ENCODE results near the gene ARSA.

Gene ARSA

DNA sequence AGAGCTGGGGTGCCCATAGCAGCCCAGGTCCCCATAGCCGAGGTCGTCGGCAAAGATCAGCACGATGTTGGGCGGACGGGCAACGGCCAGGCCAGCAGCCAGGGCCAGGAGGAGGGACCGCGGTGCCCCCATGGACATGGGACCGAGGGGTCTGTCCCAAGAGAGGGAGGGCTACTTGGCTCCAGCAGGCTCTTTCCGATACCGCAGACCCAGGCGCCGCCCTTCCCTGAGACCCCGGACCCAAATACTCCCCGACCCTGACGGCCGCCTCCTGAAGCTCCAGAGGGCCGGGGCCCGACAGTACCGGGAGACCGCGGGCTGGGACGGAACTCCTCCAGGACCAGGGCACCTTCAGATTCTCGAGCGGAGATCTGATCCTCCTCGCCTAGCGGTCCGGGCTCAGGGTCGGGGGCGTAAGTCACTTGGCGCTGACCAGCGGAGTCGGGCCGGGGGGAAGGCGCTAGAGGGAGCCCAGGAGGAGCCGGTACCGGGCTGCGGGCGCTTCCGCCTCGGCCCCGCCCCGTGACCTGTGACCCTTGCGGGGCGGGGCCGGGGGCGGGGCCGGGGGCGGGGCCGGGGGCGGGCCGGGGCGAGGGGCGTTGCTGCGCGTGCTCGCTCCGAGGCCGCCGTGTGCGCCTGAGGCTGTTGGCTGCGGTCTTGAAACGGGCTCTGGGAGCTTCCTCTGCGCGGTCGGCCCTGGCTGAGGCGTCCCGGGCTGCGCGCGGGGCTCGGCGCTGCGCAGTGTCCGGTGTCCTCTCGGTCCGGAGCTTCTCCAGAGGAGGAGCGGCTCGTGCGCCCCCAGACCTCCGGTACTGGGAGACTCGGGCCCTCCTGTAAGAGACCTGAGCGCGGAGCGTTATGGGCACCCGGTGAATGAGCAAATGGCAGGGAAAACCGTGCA is at the start of gene ARSA:
Gene ARSA (minus strand): TSS at position 511 of the 901 bp plus-strand sequence. CDS start 373 bp downstream, at position 138.
- peak; percentile 43 for DNase-seq (ENCODE audit: low read depth)
- TF ChIP-seq, protein P1, sequence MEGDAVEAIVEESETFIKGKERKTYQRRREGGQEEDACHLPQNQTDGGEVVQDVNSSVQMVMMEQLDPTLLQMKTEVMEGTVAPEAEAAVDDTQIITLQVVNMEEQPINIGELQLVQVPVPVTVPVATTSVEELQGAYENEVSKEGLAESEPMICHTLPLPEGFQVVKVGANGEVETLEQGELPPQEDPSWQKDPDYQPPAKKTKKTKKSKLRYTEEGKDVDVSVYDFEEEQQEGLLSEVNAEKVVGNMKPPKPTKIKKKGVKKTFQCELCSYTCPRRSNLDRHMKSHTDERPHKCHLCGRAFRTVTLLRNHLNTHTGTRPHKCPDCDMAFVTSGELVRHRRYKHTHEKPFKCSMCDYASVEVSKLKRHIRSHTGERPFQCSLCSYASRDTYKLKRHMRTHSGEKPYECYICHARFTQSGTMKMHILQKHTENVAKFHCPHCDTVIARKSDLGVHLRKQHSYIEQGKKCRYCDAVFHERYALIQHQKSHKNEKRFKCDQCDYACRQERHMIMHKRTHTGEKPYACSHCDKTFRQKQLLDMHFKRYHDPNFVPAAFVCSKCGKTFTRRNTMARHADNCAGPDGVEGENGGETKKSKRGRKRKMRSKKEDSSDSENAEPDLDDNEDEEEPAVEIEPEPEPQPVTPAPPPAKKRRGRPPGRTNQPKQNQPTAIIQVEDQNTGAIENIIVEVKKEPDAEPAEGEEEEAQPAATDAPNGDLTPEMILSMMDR (IDR thresholded peaks at IDR 0.05; ENCODE audit: low read depth, low read length, missing control alignments) = peak; percentile 39
- peak within 1 kb of the TSS; percentile 68 for H3K4me3 ChIP-seq (ENCODE audit: low read depth, low read length)

DNA sequence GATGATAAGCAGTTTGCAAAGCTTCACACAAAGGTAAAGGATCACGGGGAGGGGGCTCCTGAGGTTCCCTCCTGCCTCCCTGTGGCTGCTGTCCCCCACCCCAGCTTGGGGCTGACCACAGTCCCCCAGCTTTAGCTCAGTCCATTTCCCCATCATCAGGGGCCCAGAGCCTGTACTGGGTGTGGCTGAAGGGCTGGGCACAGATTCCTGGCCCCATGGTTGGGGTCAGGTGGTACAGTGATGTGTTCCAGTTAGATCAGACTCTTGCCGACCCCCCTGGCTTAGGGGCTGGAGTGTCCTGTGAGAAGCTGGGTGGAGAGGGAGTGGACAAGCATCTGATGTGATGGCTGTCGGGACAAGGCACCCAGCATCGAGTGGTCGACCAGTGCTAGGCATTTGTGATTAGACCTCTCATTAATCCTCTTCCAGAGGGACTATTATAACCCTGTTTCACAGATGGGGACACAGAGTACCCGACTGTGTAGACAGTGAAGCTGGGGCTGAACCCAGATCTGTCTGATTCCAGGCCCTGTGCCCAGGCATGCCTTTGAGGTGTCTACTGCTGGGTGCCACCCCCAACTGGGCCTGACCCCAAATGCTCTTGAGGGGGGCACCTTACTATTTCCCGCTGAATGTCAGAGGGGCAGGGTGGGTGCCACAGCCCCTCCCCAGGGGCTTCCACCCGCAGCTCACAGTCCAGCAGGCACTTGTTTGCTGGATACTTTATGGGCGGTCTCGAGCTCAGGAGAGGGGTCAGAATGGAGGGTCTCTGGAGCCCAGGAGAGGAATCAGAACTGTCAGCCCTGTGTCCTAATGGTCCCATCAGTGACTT is 48.9 kb upstream of the ARSA start:
- TF ChIP-seq, protein P1 (IDR thresholded peaks at IDR 0.05; ENCODE audit: low read depth, low read length, missing control alignments) = no peak
- no peak for DNase-seq (ENCODE audit: low read depth)
- no peak overlapping the region for H3K4me3 ChIP-seq (ENCODE audit: low read depth, low read length)

DNA sequence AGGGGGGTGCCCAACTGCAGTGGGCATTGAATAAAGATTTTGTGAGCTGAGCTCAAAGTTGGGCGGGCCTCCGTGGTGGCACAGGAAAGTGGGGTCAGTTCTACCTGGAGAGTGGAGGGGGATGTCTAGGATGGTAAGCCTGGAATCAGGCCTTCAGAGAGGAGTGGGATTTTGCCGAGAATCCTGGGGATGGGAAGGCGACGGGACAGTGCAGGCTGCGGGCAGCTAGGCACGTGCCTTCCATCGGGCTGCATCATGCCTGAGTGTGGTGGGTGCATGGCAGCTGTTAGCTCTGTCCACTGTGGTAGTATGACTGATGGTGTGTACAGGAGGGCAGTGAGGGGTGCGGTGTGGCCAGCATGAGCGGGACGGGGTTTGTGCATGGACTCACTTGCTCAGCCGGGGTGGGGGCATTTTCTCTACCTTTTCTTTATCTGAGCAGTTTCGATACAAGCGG is 48.3 kb upstream of the ARSA start:
- DNase-seq (ENCODE audit: low read depth) = no peak
- no peak overlapping the region for H3K4me3 ChIP-seq (ENCODE audit: low read depth, low read length)

DNA sequence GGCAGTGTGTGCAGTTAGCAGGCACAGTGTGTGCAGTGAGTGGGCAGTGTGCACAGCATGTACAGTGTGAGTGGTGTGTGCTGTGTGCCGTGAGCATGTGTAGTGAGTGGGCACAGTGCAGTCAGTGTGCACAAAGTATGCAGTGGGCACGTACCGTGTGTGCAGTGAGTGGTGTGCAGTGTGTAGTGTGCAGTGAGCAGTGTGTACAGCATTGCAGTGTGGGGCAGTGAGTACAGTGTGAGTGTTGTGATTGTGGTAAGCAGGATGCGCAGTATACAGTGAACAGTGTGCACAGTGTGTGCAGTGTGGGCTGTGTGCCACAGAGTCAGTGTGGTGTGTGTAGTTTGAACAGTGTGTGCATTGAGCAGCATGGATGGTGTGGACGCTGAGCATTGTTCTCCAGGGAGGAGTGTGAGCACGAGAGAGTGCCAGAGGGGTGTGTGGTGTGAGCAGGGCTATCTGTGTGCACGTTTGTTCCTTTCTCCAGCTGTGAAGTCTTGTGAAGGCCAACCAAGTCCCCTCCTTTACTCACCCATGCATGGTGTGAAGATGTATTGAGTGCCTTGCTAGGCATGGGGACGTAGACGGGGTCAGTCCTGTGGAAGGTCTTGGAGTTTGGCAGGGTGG is 47.7 kb upstream of the ARSA start:
- TF ChIP-seq, protein P1 (IDR thresholded peaks at IDR 0.05; ENCODE audit: low read depth, low read length, missing control alignments) = no peak
- DNase-seq (ENCODE audit: low read depth) = no peak
- no peak overlapping the region for H3K4me3 ChIP-seq (ENCODE audit: low read depth, low read length)

More for the DNA sequence above, 48.3 kb upstream of the ARSA start:
- TF ChIP-seq, protein P1 (IDR thresholded peaks at IDR 0.05; ENCODE audit: low read depth, low read length, missing control alignments) = no peak

DNA sequence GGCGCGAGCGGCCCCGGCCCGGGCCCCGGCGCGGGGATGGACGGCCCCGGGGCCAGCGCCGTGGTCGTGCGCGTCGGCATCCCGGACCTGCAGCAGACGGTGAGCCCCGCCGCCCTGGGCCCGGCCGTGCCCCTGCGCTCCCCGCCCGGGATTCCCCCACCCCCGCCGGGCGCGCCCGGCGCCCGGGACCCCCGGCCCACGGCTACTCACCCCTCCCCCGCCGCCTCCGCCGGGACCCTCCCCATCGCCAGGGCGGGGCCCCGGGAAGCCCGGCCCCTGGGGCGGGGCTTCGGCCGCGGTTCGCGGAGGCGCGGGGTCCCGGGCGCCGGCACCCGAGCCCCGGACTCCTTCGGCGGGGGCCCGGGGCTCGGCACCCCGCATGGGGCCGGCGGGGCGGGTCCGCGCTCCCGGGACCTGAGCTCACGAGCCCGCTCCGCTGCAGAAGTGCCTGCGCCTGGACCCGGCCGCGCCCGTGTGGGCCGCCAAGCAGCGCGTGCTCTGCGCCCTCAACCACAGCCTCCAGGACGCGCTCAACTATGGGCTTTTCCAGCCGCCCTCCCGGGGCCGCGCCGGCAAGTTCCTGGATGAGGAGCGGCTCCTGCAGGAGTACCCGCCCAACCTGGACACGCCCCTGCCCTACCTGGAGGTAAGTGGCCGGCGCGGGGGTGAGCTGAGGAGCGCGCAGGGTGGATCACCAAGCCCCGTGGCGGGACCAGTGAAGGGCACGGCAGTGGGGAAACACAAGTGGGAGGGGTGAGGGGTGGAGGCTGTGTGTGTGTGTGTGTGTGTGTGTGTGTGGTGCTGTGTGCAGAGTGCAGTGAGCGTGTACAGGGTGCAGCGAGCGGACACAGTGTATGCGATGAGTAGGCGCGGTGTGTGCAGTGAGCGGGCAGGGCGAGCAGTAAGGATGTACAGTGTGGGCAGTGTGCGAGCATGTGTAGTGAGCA is 46.9 kb upstream of the ARSA start:
- DNase-seq (ENCODE audit: low read depth) = no peak
- TF ChIP-seq, protein P1 (IDR thresholded peaks at IDR 0.05; ENCODE audit: low read depth, low read length, missing control alignments) = no peak
- H3K4me3 ChIP-seq (ENCODE audit: low read depth, low read length) = no peak overlapping the region

DNA sequence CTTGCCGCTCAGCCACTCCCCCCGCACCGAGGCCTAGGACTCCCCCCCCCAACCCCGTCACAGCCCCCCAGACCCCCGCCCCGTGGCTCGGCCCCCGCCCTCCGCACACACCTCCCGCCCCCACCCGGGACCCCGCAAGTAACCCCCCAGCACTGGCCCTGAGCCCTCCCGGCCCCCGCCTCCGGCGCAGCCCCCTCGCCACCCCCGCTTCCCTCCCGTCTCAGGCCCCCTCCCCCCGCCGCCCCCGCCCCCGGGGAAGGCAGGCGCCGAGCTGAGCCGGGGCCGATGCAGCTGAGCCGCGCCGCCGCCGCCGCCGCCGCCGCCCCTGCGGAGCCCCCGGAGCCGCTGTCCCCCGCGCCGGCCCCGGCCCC is 46.2 kb upstream of the ARSA start:
- TF ChIP-seq, protein P1 (IDR thresholded peaks at IDR 0.05; ENCODE audit: low read depth, low read length, missing control alignments) = no peak
- DNase-seq (ENCODE audit: low read depth) = no peak
- no peak overlapping the region for H3K4me3 ChIP-seq (ENCODE audit: low read depth, low read length)
